ENCODE data around the gene GPC3.

The GPC3 gene

DNA sequence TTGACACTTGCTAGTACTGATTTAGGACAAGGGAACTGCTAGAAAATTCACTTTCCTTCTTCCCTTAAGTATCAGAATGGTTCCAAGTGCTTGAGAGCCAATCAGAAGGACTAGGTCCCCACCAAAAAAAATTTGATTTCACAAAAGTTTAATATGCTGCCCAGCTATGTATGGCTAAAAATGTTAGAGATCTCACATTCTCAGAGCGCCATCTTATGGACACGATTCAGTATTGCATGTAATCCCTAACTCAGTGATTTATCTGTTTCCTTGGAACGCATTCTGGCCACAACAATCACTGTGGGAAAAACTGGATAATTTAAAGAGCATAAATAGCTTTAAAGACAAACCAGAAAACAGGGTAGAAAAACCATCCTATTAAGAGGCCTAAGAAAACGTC lies 315.0 kb downstream of the GPC3 start:
- peak; percentile 41 for DNase-seq

- DNase-seq = no peak
Observed at GRCh38 chrX:133669214-133669613, 316.2 kb downstream of the GPC3 start.

- DNase-seq = no peak
Observed at GRCh38 chrX:133668225-133668931, 317.0 kb downstream of the GPC3 start.

DNA sequence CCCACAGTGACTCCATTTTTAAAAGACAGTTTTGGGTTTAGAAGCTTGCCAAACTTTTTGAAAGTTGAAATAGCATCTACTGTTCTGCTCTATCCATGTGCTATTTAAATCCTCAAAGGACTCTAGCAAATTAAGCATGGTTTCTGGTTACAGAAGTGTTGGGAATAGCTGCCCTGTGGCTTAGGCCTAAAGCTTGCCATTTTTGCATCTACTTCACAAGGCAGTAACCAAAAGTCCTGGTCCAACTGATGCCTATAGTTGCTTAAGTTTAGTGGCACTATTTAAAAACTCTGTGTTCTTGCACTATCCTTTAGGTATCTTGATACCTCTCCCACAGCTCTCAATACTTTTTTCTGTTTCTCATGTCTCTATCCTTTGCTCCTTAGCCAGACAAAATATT lies 319.1 kb downstream of the GPC3 start:
- DNase-seq = no peak

- DNase-seq = no peak
Observed at GRCh38 chrX:133661962-133662839, 323.2 kb downstream of the GPC3 start.

GRCh38 chrX:133660281-133660680 lies 325.1 kb downstream of the GPC3 start:
- no peak for DNase-seq

DNA sequence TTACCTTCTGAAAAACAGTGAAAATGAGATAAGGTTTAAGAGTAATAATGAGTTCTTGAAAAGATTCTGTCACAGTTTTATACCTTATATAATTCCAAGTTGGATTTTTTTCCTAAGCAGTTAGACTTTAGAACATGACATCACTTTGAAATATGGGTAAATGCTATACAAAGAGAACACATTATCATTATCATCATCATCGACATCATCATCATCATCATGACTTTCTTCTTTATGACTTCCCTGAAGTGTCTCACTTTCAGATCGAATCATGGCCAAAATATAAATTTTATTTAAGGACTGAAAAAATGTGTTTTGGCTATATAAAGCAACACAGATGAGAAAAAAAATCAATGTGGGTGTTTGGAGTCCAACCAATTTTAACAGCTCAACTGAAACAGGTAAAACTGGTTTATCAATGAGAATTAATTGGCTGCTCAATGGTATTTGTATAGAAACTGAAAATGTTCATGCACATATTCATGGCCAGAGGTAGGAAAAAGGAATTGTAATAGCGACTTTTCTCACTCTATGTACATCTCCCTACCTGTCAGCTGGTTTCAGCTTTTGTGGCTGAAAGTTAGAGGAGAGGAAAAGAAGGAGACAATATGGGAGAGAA lies 327.0 kb downstream of the GPC3 start:
- DNase-seq = no peak

DNA sequence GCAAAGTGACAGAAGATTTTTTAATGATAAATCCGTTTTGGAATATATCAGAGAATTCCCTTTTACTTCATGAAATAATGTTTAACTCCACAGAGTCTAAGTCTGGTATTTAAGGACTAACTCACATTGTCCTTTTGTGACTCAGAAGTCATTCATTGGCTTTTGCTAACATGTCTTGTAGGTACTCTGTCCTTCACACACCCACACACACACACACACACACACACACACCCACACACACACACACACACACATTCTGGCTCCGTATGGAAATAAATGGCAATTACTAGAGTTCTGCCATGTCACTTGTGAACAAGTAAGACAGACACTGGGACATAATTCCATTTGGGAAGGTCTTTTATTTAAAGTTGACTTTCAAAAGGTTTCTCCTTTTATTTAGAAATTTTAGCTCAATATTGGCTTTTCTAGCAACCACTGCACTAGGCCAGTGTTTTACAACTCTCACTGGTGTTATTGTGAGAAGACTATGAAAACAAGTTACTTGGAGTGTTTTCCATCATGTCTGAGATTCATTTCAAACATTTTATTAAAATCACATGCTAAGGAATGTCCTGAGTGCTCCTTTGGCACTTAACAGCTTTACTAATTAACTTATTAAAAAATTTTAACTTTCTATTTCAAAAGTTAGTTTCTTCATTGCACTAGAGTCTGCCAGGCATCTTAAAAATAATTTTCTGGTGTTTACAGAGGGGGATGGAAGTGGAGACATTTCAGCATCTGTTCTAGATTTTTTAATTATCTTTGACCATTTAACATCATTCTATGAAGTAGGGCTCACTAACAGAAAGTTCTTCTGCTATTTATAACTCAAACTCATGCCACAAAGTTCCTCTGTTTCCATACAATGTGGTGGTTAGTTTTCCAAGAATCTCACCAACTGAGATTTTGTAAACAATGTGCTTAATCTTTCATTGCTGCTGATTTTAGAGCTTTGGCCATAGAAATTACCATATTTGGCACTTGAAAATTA lies 329.8 kb downstream of the GPC3 start:
- DNase-seq = no peak

DNA sequence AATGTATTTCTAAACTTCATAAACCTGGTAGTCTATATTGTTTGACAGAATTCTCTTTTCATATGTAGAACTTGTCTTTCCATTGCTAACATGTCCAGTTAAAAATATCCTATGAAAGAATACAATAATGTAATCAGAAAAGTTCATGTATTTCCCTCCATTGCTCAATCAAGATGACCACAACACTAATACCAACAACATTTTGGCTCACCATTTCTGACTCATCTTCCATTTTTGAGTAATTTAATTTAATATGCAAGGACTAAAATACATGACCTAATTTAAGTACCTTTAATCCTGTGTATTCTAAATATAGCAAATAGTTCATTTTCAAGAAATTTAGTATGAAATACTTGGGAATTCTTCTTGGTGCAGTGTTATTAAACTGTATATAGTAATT lies 330.6 kb downstream of the GPC3 start:
- DNase-seq = no peak

DNA sequence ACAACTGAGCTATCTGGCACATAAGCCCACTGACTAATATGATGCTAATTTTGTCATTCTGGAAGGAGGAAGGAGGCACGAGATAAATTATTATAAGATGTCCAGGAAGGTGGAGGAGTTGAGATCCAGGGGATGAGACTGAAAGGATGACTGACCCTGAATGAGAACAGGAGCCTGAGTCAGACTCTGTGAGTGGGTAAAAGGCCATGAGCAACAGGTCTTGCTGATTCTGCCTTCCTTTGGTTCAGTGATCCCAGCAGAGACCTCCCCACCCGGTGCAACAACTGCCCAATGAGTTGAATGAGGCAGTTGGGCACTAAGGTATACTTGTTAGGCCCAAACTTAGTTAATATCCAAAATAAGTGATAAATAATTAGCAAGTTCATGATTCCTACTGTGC lies 332.0 kb downstream of the GPC3 start:
- DNase-seq = no peak

GRCh38 chrX:133652185-133652584 lies 333.2 kb downstream of the GPC3 start:
- DNase-seq = no peak

DNA sequence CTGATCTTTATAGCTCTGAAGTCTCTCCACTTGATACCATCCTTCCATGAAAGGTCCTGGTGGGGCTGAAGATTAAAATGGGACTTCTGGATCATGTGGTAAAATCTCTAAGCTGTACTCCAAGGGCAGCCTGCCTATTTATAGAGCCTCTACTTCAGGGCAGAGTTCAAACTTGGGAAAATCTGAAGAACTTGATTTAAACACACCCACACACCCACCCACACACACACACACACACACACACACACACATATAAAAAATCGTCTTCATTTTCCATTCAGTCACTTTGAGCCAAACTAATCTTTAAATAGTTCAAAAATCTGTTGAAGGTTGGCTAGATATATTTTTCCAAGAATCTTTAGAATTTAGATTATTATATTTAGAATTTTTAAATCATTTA lies 335.2 kb downstream of the GPC3 start:
- DNase-seq = no peak

DNA sequence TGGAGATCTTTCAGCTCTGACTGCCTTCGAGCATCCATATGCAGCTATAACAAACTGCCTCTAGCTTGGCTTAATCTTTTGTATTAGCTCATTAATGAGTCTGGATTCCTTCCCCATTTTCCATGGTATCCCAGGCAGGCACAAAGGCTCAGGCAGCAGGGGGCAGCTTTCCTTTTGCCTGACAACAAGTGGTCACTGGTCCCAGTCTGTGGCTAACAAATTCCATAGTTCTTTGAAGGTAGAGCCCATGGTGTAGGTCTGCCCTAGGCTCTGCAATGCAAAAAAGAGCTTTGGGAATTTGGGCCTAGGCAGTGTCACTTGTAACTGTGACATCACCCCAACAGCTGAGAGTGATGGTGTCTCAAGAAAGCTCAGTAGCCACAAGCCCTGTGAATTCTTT lies 335.7 kb downstream of the GPC3 start:
- DNase-seq = no peak

DNA sequence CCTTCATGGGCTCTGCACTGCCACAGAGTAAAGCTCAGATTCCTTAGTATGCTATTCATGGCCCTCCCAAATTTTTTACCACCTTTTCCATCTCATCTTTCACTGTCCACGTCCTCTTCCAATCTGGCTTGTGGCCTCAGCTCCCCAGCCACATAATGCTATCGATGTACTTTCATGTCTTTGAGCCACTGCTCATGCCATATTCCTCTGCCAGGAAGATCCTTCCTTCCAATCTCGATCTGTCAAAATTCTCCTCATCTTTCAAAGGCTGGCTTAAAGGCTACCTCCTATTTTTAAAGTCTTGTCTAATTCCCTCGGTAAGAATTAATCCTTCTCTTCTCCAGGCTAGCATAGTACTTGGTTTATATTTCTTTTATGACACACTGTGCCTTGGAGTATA lies 336.8 kb downstream of the GPC3 start:
- no peak for DNase-seq

- DNase-seq = no peak
Observed at GRCh38 chrX:133646719-133647116, 338.7 kb downstream of the GPC3 start.

DNA sequence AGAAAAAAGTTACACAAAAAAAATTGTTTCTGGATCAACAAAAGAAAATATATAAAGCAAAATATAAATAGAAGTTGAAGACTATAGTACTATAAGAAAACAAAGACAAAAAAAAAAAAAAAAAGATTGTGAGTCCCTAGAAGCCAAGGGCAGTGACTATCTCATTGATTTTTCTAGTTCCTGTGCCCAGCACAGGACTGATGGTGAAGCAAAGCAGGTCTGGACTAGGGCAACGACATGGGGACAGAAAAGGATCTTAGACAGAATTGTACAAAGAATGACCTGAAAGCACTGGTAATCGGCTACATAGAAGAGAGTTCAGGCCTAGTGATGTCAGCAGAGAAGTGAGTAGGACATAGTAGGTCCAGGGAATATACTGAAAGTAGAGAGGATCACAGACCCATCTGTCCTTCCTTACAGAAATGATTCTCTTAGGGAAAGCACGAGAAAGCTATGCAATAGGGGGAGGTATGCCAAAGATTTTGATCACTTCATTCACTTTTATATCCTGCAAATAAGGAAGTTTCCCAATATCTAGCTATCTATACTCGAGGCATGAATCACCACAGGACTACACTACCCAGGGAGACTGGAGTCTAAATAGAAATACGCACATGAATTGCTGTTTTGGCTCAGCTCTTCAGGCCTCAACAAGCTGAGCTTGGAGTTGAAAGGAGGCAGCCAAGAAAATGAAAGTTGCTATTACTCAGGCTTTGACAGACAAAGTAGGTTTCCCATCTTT lies 339.2 kb downstream of the GPC3 start:
- DNase-seq = no peak

- DNase-seq = no peak
Observed at GRCh38 chrX:133645256-133645655, 340.1 kb downstream of the GPC3 start.

GRCh38 chrX:133640161-133641015 lies 345.0 kb downstream of the GPC3 start:
- DNase-seq = no peak

GRCh38 chrX:133639726-133640125 lies 345.7 kb downstream of the GPC3 start:
- DNase-seq = no peak

GRCh38 chrX:133638285-133638684 lies 347.1 kb downstream of the GPC3 start:
- no peak for DNase-seq

GRCh38 chrX:133637765-133638164 lies 347.6 kb downstream of the GPC3 start:
- no peak for DNase-seq
